K562 (cell line): Measurements from ENCODE around the gene MCFD2. TPM values are rescaled to one million over a fixed set of nuclear protein-coding genes. Genes with fewer than 3 reads are reported as not detected.

ENCODE experiments used
- ATF1 ChIP-seq, 2 experiments: fragments of 450-650 bp in 1 of 2; IDR thresholded peaks; 2 replicates each; pipeline ENCODE4 v1.6.1; 2016; ENCODE audit warnings: missing compliant biosample characterization in 1 of 2, missing genetic modification characterization in 1 of 2
- ATF7 ChIP-seq: fragments of 450-650 bp; IDR thresholded peaks from 2 replicates; pipeline ENCODE4 v1.7.1; 2014; ENCODE audit warnings: mild to moderate bottlenecking, moderate library complexity
- CXXC5 ChIP-seq: fragments of 250-450 bp; sonication (Bioruptor Pico); IDR thresholded peaks from 2 replicates; pipeline ENCODE4 v1.8.0; 2022; ENCODE audit warnings: inconsistent platforms, mild to moderate bottlenecking, moderate library complexity
- EP400 ChIP-seq: fragments of 450-650 bp; IDR thresholded peaks from 2 replicates; pipeline ENCODE4 v1.6.1; 2017; ENCODE audit warnings: antibody characterized with exemption, mild to moderate bottlenecking, moderate library complexity
- ETV5 ChIP-seq: sonication (generic); formaldehyde crosslinking; IDR thresholded peaks from 2 replicates; pipeline ENCODE4 v1.4.0; 2020; ENCODE audit warnings: low read depth, mild to moderate bottlenecking, missing genetic modification reagents
- FOS ChIP-seq: IDR thresholded peaks from 3 replicates; pipeline ENCODE4 v1.6.1; 2011; ENCODE audit not compliant: insufficient read length; ENCODE audit errors: extremely low read depth
- FOSL1 ChIP-seq: fragments of 200-800 bp; sonication (Bioruptor generic); conservative IDR thresholded peaks from 2 replicates; pipeline ENCODE4 v1.6.1; 2016; ENCODE audit warnings: missing genetic modification characterization, missing compliant biosample characterization
- HDAC1 ChIP-seq, 2 experiments: fragments of 450-650 bp; IDR thresholded peaks; 2 replicates each; pipeline ENCODE4 v1.6.1; 2016 to 2017; ENCODE audit warnings: inconsistent platforms in 1 of 2, mild to moderate bottlenecking in 1 of 2, moderate library complexity in 1 of 2
- JUN ChIP-seq, 2 experiments: sonication (generic) in 1 of 2; formaldehyde crosslinking in 1 of 2; IDR thresholded peaks; 2 replicates each; pipeline versions ENCODE4 v1.6.1 to v1.8.0; 2012 to 2022; ENCODE audit warnings: borderline replicate concordance in 2 of 2, mild to moderate bottlenecking in 2 of 2, improper control_type of control experiment in 1 of 2, low read depth in 1 of 2, low read length in 1 of 2, missing genetic modification reagents in 1 of 2
- JUNB ChIP-seq: fragments of 450-650 bp; formaldehyde crosslinking; conservative IDR thresholded peaks from 2 replicates; pipeline ENCODE4 v1.4.0; 2020; ENCODE audit warnings: mild to moderate bottlenecking
- MCM5 ChIP-seq: fragments of 450-650 bp; IDR thresholded peaks from 2 replicates; pipeline ENCODE4 v1.6.1; 2016; ENCODE audit warnings: low read depth
- MYC ChIP-seq, 2 experiments: fragments of 250-450 bp in 1 of 2; sonication (Bioruptor Pico) in 1 of 2; IDR thresholded peaks; 2 replicates each; pipeline versions ENCODE4 v1.5.1 to v1.6.1; 2012 to 2021; ENCODE audit warnings: low read depth in 2 of 2, borderline replicate concordance in 1 of 2, improper control_type of control experiment in 1 of 2, low read length in 1 of 2, mild to moderate bottlenecking in 1 of 2, moderate library complexity in 1 of 2
- NRF1 ChIP-seq, 2 experiments: fragments of 450-650 bp; IDR thresholded peaks in 1 of 2; conservative IDR thresholded peaks in 1 of 2; 2 replicates each; pipeline ENCODE4 v1.6.1; 2014; ENCODE audit warnings: mild to moderate bottlenecking in 2 of 2
- PHF20 ChIP-seq: fragments of 450-650 bp; IDR thresholded peaks from 2 replicates; pipeline ENCODE4 v1.6.1; 2018; ENCODE audit not compliant: partially characterized antibody
- SNIP1 ChIP-seq: fragments of 450-650 bp; IDR thresholded peaks from 2 replicates; pipeline ENCODE4 v1.7.1; 2017; ENCODE audit warnings: low read depth, mild to moderate bottlenecking
- TBP ChIP-seq: optimal IDR thresholded peaks from 2 replicates; pipeline ENCODE3; 2011; ENCODE audit warnings: low read depth, low read length, improper control_type of control experiment
- XRCC3 ChIP-seq: fragments of 450-650 bp; IDR thresholded peaks from 2 replicates; pipeline ENCODE4 v1.6.1; 2017; ENCODE audit warnings: mild to moderate bottlenecking, moderate library complexity
- ZNF143 ChIP-seq: sonication (generic); formaldehyde crosslinking; IDR thresholded peaks from 2 replicates; pipeline ENCODE4 v1.9.0; 2022; ENCODE audit warnings: mild to moderate bottlenecking, missing genetic modification reagents
- ZNF316 ChIP-seq: fragments of 450-650 bp; IDR thresholded peaks from 2 replicates; pipeline ENCODE4 v1.6.1; 2016
- ZNF76 ChIP-seq: fragments of 250-450 bp; sonication (Bioruptor Pico); IDR thresholded peaks from 2 replicates; pipeline ENCODE4 v1.4.0; 2020; ENCODE audit warnings: mild to moderate bottlenecking, moderate library complexity, borderline replicate concordance
- polyA plus RNA-seq, 8 experiments: library from polyadenylated mRNA; depleted of rRNA in 4 of 8; stranded (reverse) in 5 of 8; unstranded in 3 of 8; fragments of >200 nt; fragmentation: Nextera tagmentation in 2 of 8; fragmentation: Illumina TruSeq in 1 of 8; extraction: Ambion mirVana in 2 of 8; extraction: Trizol in 1 of 8; gene quantifications; 2 replicates each; pipeline versions ENCODE4 v1.2.1 to v1.2.3, GENCODE V29; 2011 to 2014; ENCODE audit warnings: inconsistent platforms in 1 of 8, missing spikeins in 1 of 8
- total RNA-seq, 7 experiments: library from RNA; depleted of rRNA in 6 of 7; stranded (reverse); fragments of >200 nt in 6 of 7; fragmentation: Illumina TruSeq in 2 of 7; extraction: Trizol in 2 of 7; gene quantifications; 2 replicates each; pipeline versions ENCODE4 v1.2.1 to v1.2.3, GENCODE V29; 2011 to 2021; ENCODE audit warnings: low replicate concordance in 1 of 7
- TF ChIP-seq, protein P1 (sequence below): fragments of 250-450 bp; sonication (Bioruptor Pico); IDR thresholded peaks from 2 replicates; pipeline ENCODE4 v1.6.1; 2021; ENCODE audit warnings: mild to moderate bottlenecking
- TF ChIP-seq, protein P2 (sequence below): sonication (generic); IDR thresholded peaks from 2 replicates; pipeline ENCODE4 v1.6.1; 2016
- TF ChIP-seq, protein P3 (sequence below): fragments of 200-800 bp; sonication (Bioruptor generic); IDR thresholded peaks from 2 replicates; pipeline ENCODE4 v1.6.1; 2017; ENCODE audit warnings: missing genetic modification characterization, missing compliant biosample characterization
- TF ChIP-seq, protein P4 (sequence below): sonication (generic); formaldehyde crosslinking; IDR thresholded peaks from 2 replicates; pipeline ENCODE4 v1.8.0; 2022; ENCODE audit warnings: missing genetic modification reagents, mild to moderate bottlenecking, moderate library complexity, borderline replicate concordance
- TF ChIP-seq, protein P5 (sequence below): fragments of 450-650 bp; IDR thresholded peaks from 2 replicates; pipeline ENCODE4 v1.6.1; 2016

Gene MCFD2
- total and polyA plus RNA-seq, 9 of the 15 experiments (the other 6 are each of a cell fraction or from before 2014, with no cell fraction given), result 78.6 to 237 (median 123) TPM

DNA sequence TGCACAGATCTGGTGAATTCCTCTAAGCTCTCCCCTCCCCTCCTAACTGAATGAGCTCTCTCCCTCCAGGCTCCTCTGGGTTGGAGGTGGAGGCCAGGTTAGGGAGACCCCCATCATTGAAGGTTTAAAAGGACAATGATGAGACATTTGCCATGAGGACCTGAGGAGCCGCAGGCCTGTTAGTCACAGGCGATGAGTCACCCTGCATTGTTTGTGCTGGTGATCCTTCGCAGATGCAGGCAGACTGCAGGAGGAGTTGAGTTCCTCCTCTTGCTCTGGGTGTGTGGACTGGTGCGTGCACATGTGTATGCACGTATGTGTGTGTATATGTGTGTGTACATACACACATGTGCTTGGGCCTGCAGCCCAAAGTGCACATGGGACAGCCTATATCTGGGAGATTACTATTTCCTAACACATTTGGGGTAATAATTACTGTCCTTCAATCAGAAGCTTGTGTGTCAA, 42.0 kb downstream of the MCFD2 start (continued):
- TF ChIP-seq, protein P1, sequence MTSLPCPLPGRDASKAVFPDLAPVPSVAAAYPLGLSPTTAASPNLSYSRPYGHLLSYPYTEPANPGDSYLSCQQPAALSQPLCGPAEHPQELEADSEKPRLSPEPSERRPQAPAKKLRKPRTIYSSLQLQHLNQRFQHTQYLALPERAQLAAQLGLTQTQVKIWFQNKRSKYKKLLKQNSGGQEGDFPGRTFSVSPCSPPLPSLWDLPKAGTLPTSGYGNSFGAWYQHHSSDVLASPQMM (CRISPR knock-in tag), result no peak
- TF ChIP-seq, protein P2, sequence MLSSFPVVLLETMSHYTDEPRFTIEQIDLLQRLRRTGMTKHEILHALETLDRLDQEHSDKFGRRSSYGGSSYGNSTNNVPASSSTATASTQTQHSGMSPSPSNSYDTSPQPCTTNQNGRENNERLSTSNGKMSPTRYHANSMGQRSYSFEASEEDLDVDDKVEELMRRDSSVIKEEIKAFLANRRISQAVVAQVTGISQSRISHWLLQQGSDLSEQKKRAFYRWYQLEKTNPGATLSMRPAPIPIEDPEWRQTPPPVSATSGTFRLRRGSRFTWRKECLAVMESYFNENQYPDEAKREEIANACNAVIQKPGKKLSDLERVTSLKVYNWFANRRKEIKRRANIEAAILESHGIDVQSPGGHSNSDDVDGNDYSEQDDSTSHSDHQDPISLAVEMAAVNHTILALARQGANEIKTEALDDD, result peak; percentile 84
- TF ChIP-seq TBP, result no peak
- TF ChIP-seq ATF7, result peak; percentile 38; the same call in 1 of the 2 replicates
- TF ChIP-seq MYC (IDR thresholded peaks at IDR 0.05; ENCODE audit: low read depth, low read length), result peak; percentile 39; the same call in 1 of the 2 replicates
- no peak for TF ChIP-seq MYC (CRISPR knock-in tag; IDR thresholded peaks at IDR 0.05; ENCODE audit: borderline replicate concordance, low read depth)
- peak; percentile 22; the same call in 1 of the 2 replicates for TF ChIP-seq ZNF316
- no peak for TF ChIP-seq XRCC3
- peak; percentile 74 for TF ChIP-seq FOS
- no peak for TF ChIP-seq ZNF143 (CRISPR knock-in tag)
- peak; percentile 86 for TF ChIP-seq JUNB (CRISPR knock-in tag)
- TF ChIP-seq PHF20, result peak; percentile 50
- peak; percentile 99 for TF ChIP-seq FOSL1 (tag)
- TF ChIP-seq NRF1 (conservative IDR thresholded peaks at IDR 0.05 in 1 of 2, IDR thresholded peaks at IDR 0.05 in 1 of 2), result peak; percentile 42 to 46; a peak in 2 of 4 replicates
- TF ChIP-seq HDAC1 (IDR thresholded peaks at IDR 0.05), result peak in 1 of 2 experiments; percentile 33; a peak in 1 of 4 replicates
- peak; percentile 25; the same call in 1 of the 2 replicates for TF ChIP-seq EP400
- TF ChIP-seq MCM5, result no peak
- TF ChIP-seq, protein P3, sequence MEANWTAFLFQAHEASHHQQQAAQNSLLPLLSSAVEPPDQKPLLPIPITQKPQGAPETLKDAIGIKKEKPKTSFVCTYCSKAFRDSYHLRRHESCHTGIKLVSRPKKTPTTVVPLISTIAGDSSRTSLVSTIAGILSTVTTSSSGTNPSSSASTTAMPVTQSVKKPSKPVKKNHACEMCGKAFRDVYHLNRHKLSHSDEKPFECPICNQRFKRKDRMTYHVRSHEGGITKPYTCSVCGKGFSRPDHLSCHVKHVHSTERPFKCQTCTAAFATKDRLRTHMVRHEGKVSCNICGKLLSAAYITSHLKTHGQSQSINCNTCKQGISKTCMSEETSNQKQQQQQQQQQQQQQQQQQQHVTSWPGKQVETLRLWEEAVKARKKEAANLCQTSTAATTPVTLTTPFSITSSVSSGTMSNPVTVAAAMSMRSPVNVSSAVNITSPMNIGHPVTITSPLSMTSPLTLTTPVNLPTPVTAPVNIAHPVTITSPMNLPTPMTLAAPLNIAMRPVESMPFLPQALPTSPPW (CRISPR knock-in tag), result peak; percentile 29; the same call in 1 of the 2 replicates
- peak; percentile 31 for TF ChIP-seq CXXC5 (CRISPR knock-in tag)
- no peak for TF ChIP-seq SNIP1
- no peak for TF ChIP-seq ATF1 (CRISPR knock-in tag; IDR thresholded peaks at IDR 0.05)
- TF ChIP-seq ATF1 (tag; IDR thresholded peaks at IDR 0.05), result peak; percentile 45
- TF ChIP-seq ZNF76, result no peak
- no peak for TF ChIP-seq ETV5 (CRISPR knock-in tag)
- TF ChIP-seq, protein P4, sequence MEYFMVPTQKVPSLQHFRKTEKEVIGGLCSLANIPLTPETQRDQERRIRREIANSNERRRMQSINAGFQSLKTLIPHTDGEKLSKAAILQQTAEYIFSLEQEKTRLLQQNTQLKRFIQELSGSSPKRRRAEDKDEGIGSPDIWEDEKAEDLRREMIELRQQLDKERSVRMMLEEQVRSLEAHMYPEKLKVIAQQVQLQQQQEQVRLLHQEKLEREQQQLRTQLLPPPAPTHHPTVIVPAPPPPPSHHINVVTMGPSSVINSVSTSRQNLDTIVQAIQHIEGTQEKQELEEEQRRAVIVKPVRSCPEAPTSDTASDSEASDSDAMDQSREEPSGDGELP (CRISPR knock-in tag), result peak; percentile 36; the same call in 1 of the 2 replicates
- TF ChIP-seq, protein P5, sequence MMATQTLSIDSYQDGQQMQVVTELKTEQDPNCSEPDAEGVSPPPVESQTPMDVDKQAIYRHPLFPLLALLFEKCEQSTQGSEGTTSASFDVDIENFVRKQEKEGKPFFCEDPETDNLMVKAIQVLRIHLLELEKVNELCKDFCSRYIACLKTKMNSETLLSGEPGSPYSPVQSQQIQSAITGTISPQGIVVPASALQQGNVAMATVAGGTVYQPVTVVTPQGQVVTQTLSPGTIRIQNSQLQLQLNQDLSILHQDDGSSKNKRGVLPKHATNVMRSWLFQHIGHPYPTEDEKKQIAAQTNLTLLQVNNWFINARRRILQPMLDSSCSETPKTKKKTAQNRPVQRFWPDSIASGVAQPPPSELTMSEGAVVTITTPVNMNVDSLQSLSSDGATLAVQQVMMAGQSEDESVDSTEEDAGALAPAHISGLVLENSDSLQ, result peak; percentile 55; the same call in 1 of the 2 replicates
- peak; percentile 96 for TF ChIP-seq JUN (IDR thresholded peaks at IDR 0.05; ENCODE audit: borderline replicate concordance, low read depth, low read length)
- no peak for TF ChIP-seq JUN (CRISPR knock-in tag; IDR thresholded peaks at IDR 0.05; ENCODE audit: borderline replicate concordance)
